Calu3 (cell line): ENCODE results near the gene AGTR1. TPM values are rescaled to one million over a fixed set of nuclear protein-coding genes. Genes with fewer than 3 reads are reported as not detected.

Experiments
- BruUV-seq: library from RNA; stranded (reverse); fragments of 400-500 nt; replicated peaks from 2 replicates; lab custom pipeline; 2021; lab: Mats Ljungman, UMichigan
- CTCF ChIA-PET: fragments of 300-600 bp; sonication (Branson Sonifier 250); formaldehyde crosslinking; loops from one replicate; lab custom pipeline; 2022; ENCODE audit warnings: antibody characterized with exemption; lab: Charles Lee
- DNase-seq: peaks from one replicate; pipeline ENCODE4 v3.0.0; 2022
- H3K27ac Mint-ChIP-seq: one replicate; pipeline ENCODE4 v1.8.0; 2022; ENCODE audit warnings: mixed read lengths; ENCODE audit not compliant: unreplicated experiment
- H3K27me3 Mint-ChIP-seq: one replicate; pipeline ENCODE4 v1.8.0; 2022; ENCODE audit warnings: mixed read lengths; ENCODE audit not compliant: unreplicated experiment
- H3K36me3 Mint-ChIP-seq: one replicate; pipeline ENCODE4 v1.8.0; 2022; ENCODE audit warnings: mild to moderate bottlenecking, moderate library complexity, mixed read lengths; ENCODE audit not compliant: insufficient read depth, unreplicated experiment
- H3K4me1 Mint-ChIP-seq: one replicate; pipeline ENCODE4 v1.8.0; 2022; ENCODE audit warnings: mild to moderate bottlenecking, low read depth, mixed read lengths; ENCODE audit not compliant: unreplicated experiment
- H3K4me3 Mint-ChIP-seq: one replicate; pipeline ENCODE4 v1.8.0; 2022; ENCODE audit warnings: mild to moderate bottlenecking, low read depth, moderate library complexity, mixed read lengths; ENCODE audit not compliant: unreplicated experiment
- H3K9me3 Mint-ChIP-seq: one replicate; pipeline ENCODE4 v1.8.0; 2022; ENCODE audit warnings: low read depth, mixed read lengths; ENCODE audit not compliant: unreplicated experiment
- intact Hi-C: fragments of 100-400 bp; cut with micrococcal nuclease; formaldehyde crosslinking; loops from one replicate; pipeline ENCODE4 v1.10.0; 2022; ENCODE audit not compliant: unreplicated experiment
- total RNA-seq: library from RNA; stranded (reverse); gene quantifications from 2 replicates; pipeline ENCODE4 v1.2.3, GENCODE V29; 2022
- TF ChIP-seq, protein P1 (sequence below): fragments of 200-600 bp; IDR thresholded peaks from one replicate; pipeline ENCODE4 v1.8.0; 2022; ENCODE audit warnings: antibody characterized with exemption; ENCODE audit not compliant: unreplicated experiment

Gene AGTR1
- total RNA-seq, 1 experiment from 2014 or later, result not detected

GRCh38 chr3:148790370-148790769 is 92.7 kb downstream of the AGTR1 start:
- DNase-seq, result no peak
- CTCF ChIA-PET, result interaction anchor here (1.2 kb wide), 1 partner anchor 78 kb away, joined by 5 read pairs; no protein-coding TSS in a partner anchor
- TF ChIP-seq, protein P1, sequence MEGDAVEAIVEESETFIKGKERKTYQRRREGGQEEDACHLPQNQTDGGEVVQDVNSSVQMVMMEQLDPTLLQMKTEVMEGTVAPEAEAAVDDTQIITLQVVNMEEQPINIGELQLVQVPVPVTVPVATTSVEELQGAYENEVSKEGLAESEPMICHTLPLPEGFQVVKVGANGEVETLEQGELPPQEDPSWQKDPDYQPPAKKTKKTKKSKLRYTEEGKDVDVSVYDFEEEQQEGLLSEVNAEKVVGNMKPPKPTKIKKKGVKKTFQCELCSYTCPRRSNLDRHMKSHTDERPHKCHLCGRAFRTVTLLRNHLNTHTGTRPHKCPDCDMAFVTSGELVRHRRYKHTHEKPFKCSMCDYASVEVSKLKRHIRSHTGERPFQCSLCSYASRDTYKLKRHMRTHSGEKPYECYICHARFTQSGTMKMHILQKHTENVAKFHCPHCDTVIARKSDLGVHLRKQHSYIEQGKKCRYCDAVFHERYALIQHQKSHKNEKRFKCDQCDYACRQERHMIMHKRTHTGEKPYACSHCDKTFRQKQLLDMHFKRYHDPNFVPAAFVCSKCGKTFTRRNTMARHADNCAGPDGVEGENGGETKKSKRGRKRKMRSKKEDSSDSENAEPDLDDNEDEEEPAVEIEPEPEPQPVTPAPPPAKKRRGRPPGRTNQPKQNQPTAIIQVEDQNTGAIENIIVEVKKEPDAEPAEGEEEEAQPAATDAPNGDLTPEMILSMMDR, result no peak
- intact Hi-C loops, result no loop called here
- Mint-ChIP-seq H3K27ac (no peak overlapping the region), H3K4me3 (no peak overlapping the region), H3K27me3 (no peaks in the 10 kb centered on the region), H3K9me3 (no peaks in the 10 kb centered on the region), H3K4me1 (no peaks in the 10 kb centered on the region), H3K36me3 (no peaks in the 10 kb centered on the region)
- BruUV-seq, result no TSS peak

- TF ChIP-seq, protein P1, result no peak
- intact Hi-C loops, result no loop called here
- no peak overlapping the region for H3K27ac Mint-ChIP-seq
- no peaks in the 10 kb centered on the region for H3K4me1 Mint-ChIP-seq
- peak; percentile 26 for DNase-seq
- CTCF ChIA-PET, result interaction anchor here (0.6 to 1.4 kb wide), 3 partner anchors 33 to 163 kb away, joined by 3 to 5 read pairs (median 4); no protein-coding TSS in a partner anchor
- BruUV-seq, result no TSS peak
- no peak overlapping the region for H3K4me3 Mint-ChIP-seq
- H3K9me3 Mint-ChIP-seq, result no peaks in the 10 kb centered on the region
- H3K27me3 Mint-ChIP-seq, result no peaks in the 10 kb centered on the region
- H3K36me3 Mint-ChIP-seq, result no peaks in the 10 kb centered on the region
Observed at GRCh38 chr3:148790851-148791735, 93.4 kb downstream of the AGTR1 start.

DNA sequence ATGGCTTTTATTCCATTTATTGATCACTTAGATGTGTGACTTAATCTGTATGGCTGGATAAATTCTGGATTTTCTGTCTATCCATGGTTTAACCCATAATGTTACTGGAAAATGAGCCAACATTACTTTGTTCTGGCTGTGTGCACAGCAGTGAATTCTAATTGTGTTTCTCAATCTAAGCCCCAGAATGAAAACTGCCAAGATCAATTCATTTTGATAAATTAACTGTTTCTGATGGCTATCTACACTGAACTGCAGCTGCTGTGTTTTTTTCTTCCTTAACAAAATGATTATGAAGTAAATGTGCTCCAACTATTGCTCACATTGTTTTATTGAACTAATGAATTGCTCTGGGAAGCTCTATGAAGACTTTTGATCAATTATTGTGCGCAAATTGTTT is 94.2 kb downstream of the AGTR1 start:
- H3K27ac Mint-ChIP-seq, result no peak overlapping the region
- no peak for DNase-seq
- H3K36me3 Mint-ChIP-seq, result no peaks in the 10 kb centered on the region
- BruUV-seq, result no TSS peak
- intact Hi-C loops, result no loop called here
- H3K4me3 Mint-ChIP-seq, result no peak overlapping the region
- no peaks in the 10 kb centered on the region for H3K9me3 Mint-ChIP-seq
- CTCF ChIA-PET, result interaction anchor here (1.4 kb wide), 1 partner anchor 34 kb away, joined by 4 read pairs; no protein-coding TSS in a partner anchor
- H3K4me1 Mint-ChIP-seq, result no peaks in the 10 kb centered on the region
- TF ChIP-seq, protein P1, result no peak
- no peaks in the 10 kb centered on the region for H3K27me3 Mint-ChIP-seq

DNA sequence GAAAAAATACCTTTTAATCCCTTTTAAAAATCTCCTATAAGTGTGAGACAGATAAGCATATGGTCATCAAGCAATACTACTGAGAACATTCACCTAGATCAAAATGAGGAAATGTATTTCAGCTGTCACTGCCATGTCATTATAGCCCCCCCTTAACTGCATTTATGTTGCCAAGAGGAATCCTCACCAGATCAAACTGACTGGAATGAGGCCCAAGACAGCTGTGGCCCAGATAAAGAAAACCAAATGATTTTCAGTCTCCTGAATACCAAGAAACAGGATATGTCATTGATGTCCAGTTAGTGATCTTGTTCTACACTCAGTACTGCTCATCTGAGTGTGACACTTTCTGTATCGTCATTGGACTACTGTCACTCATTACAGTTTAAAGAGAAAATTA is 94.8 kb downstream of the AGTR1 start:
- H3K4me3 Mint-ChIP-seq, result no peak overlapping the region
- H3K27ac Mint-ChIP-seq, result no peak overlapping the region
- DNase-seq, result no peak
- no peaks in the 10 kb centered on the region for H3K36me3 Mint-ChIP-seq
- H3K9me3 Mint-ChIP-seq, result no peaks in the 10 kb centered on the region
- no TSS peak for BruUV-seq
- CTCF ChIA-PET, result no interaction called here
- intact Hi-C loops, result no loop called here
- TF ChIP-seq, protein P1, result no peak
- no peaks in the 10 kb centered on the region for H3K27me3 Mint-ChIP-seq
- no peaks in the 10 kb centered on the region for H3K4me1 Mint-ChIP-seq

Other genes with a start within 250 kb of the AGTR1 start
- gene CPB1, start 129.9 kb downstream of the AGTR1 start, total RNA-seq, result not detected in 2 replicates
- not detected in 2 replicates for gene CPA3, start 167.4 kb downstream of the AGTR1 start, total RNA-seq